Measurements from ENCODE around the gene LMO1. TPM values are rescaled to one million over a fixed set of nuclear protein-coding genes. Genes with fewer than 3 reads are reported as not detected.

LMO1 gene
- total RNA-seq, 4 donors from 2014 or later: not detected

DNA sequence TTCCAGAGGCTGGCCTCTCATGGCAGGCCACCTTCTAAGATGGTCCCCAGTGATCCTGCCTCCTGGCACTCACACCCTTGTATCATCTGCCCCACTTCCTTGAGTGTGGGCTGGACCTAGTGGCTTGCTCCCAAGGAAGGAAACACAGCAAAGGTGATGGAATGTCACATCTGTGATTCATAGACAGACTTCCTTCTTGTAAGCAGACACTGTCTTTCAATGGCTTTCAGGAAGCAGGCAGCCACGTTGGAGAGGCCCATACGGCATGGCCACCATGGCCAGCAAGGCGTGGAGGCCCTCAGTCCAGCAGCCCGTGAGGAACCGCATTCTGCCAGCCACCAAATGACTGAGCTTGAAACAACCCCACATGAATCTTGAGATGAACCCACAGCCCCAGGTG, 11.3 kb downstream of the LMO1 start:
- H3K4me3 ChIP-seq: no peak overlapping the region
- H3K4me1 ChIP-seq: no peaks in the 10 kb centered on the region
- no peaks in the 10 kb centered on the region for H3K36me3 ChIP-seq
- H3K9me3 ChIP-seq: no peaks in the 10 kb centered on the region
- peak in 1 of 2 donors; percentile 2 for DNase-seq
- H3K27me3 ChIP-seq: no peaks in the 10 kb centered on the region
- TF ChIP-seq, protein P1, sequence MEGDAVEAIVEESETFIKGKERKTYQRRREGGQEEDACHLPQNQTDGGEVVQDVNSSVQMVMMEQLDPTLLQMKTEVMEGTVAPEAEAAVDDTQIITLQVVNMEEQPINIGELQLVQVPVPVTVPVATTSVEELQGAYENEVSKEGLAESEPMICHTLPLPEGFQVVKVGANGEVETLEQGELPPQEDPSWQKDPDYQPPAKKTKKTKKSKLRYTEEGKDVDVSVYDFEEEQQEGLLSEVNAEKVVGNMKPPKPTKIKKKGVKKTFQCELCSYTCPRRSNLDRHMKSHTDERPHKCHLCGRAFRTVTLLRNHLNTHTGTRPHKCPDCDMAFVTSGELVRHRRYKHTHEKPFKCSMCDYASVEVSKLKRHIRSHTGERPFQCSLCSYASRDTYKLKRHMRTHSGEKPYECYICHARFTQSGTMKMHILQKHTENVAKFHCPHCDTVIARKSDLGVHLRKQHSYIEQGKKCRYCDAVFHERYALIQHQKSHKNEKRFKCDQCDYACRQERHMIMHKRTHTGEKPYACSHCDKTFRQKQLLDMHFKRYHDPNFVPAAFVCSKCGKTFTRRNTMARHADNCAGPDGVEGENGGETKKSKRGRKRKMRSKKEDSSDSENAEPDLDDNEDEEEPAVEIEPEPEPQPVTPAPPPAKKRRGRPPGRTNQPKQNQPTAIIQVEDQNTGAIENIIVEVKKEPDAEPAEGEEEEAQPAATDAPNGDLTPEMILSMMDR (IDR thresholded peaks at IDR 0.05): no peak
- no peak for TF ChIP-seq POLR2A (IDR thresholded peaks at IDR 0.05)
- H3K27ac ChIP-seq: no peak overlapping the region
- intact Hi-C loops (cut with DNase I; ENCODE audit: low total_unique reads): no loop called here

DNA sequence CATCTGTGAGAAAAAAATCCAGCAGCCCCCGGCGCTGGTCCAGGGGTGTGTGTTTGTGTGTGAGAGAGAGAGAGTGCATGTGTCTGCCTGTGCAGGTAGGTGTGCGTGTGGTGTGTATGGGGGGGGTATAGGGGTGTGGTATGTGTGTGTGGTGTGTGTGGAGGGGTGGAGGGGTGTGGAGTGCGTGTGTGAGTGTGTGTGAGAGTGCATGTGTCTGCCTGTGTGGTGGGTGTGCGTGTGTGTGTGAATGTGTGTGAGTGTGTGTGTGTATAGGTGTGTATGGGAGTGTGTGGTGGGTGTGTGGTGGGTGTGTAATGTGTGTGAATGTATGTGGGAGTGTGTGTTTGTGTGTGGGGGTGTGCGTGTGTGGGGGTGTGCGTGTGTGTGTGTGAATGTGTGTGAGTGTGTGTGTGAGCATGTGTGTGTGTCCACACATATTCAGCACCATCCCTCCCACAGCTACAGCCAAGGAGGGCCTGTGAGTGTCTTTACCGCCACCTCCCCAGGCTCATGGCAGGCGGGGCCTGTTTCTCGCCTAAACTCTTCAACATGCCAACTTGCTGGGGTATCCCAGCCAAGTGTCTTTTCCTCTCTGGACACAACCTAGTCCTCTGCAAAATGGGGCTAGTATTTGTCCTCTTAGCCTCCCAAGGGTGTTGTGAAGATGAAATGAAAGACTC, 11.9 kb downstream of the LMO1 start:
- no peaks in the 10 kb centered on the region for H3K9me3 ChIP-seq
- intact Hi-C loops (cut with DNase I; ENCODE audit: low total_unique reads): no loop called here
- H3K36me3 ChIP-seq: no peaks in the 10 kb centered on the region
- TF ChIP-seq POLR2A (IDR thresholded peaks at IDR 0.05): no peak
- TF ChIP-seq, protein P1 (IDR thresholded peaks at IDR 0.05): no peak
- H3K27me3 ChIP-seq: no peaks in the 10 kb centered on the region
- no peak overlapping the region for H3K4me3 ChIP-seq
- no peak for DNase-seq
- H3K4me1 ChIP-seq: no peaks in the 10 kb centered on the region
- H3K27ac ChIP-seq: no peak overlapping the region

DNA sequence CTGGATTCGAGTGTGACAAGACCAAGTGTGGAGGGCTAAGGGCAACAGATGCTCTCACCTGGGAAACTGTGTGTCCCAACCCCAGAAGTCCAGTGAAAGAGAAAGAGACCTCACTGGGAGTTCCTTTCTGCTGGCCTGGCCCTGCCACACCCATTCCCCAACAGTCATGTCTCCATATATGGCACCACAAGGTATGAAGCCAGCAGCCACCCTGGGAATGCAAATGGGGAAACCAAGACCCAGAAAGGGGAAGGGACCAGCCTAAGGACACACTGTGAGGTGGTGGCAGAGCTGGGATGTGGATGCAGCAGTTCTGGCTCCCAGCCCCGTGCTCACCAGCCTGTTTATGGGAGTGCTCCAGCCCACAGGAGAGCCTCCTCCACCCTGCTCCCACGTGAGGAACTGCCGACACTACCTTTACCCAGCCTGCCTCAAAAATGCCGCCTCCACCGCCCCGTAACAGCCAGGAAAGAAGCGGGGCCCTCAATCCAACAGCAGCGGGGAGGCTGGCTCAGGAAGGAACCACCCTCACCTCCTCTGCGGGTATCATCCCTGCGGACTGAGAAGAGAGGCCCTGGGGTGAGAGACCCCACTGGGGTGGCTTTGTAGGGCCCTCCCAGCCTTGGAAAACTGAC, 12.6 kb downstream of the LMO1 start:
- intact Hi-C loops (cut with DNase I; ENCODE audit: low total_unique reads): no loop called here
- no peak overlapping the region for H3K4me3 ChIP-seq
- H3K27me3 ChIP-seq: no peaks in the 10 kb centered on the region
- H3K4me1 ChIP-seq: no peaks in the 10 kb centered on the region
- DNase-seq: peak in 1 of 2 donors; percentile 9
- TF ChIP-seq POLR2A (IDR thresholded peaks at IDR 0.05): no peak
- TF ChIP-seq, protein P1 (IDR thresholded peaks at IDR 0.05): no peak
- H3K27ac ChIP-seq: no peak overlapping the region
- no peaks in the 10 kb centered on the region for H3K9me3 ChIP-seq
- H3K36me3 ChIP-seq: no peaks in the 10 kb centered on the region

DNA sequence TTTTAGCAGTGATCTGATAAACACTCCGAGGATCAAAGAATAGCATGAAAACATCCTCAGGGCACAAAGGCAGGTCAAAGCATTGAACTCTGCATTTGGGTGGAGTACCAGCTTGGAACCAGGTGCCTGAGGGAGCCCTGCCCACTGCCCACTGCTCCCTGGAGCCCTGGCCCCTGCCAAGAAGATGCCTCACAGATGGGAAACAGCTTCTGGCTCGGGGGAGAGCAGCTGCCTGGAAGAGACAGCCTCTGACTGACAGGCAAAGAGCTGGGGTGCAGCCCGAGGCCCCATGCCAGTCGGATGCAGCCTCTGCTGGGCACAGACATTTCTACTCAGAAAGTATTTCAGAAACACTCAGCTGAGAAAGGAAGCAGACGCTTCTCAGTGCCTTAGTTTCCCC, 13.2 kb downstream of the LMO1 start:
- intact Hi-C loops (cut with DNase I; ENCODE audit: low total_unique reads): no loop called here

DNA sequence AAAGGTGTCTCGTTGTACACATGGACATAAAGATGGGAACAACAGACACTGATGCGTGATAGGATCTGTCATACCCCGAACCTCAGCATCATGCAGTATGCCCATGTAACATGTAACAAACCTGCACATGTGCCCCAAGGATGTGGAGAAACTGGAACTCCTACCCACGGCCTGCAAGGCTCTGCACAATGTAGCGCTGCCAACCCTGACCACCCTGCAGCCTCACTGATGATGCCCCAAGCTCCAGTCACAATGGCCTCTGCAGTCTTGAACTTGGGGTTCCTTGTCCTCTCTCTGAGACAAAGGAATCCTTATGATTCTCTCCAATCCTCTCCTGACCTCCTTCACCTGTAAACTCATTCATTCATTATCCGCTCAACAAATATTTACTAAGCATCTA, 14.2 kb downstream of the LMO1 start:
- DNase-seq: no peak
- no peak overlapping the region for H3K4me3 ChIP-seq
- H3K27ac ChIP-seq: no peak overlapping the region
- no peaks in the 10 kb centered on the region for H3K4me1 ChIP-seq
- H3K36me3 ChIP-seq: no peaks in the 10 kb centered on the region
- no peak for TF ChIP-seq POLR2A (IDR thresholded peaks at IDR 0.05)
- TF ChIP-seq, protein P1 (IDR thresholded peaks at IDR 0.05): no peak
- intact Hi-C loops (cut with DNase I; ENCODE audit: low total_unique reads): no loop called here
- H3K9me3 ChIP-seq: no peaks in the 10 kb centered on the region
- H3K27me3 ChIP-seq: no peaks in the 10 kb centered on the region

More for the DNA sequence above, 13.2 kb downstream of the LMO1 start:
- Histone ChIP-seq H3K9me3 (no peaks in the 10 kb centered on the region), H3K27me3 (no peaks in the 10 kb centered on the region), H3K4me1 (no peaks in the 10 kb centered on the region), H3K36me3 (no peaks in the 10 kb centered on the region), H3K27ac (no peak overlapping the region), H3K4me3 (no peak overlapping the region)
- TF ChIP-seq, protein P1 (IDR thresholded peaks at IDR 0.05): no peak
- TF ChIP-seq POLR2A (IDR thresholded peaks at IDR 0.05): no peak
- peak in 1 of 2 donors; percentile 4 for DNase-seq
